K562 (cell line): Measurements from ENCODE around the gene ZNRF3. TPM values are rescaled to one million over a fixed set of nuclear protein-coding genes. Genes with fewer than 3 reads are reported as not detected.

Experiments used
- ATAC-seq: fragments of 200-7000 bp; cut with Tn5 transposase; 3 replicates; pipeline ENCODE4 v1.9.1; 2020; ENCODE audit warnings: moderate library complexity
- BruUV-seq: library from RNA; stranded (reverse); fragments of 400-500 nt; replicated peaks from 2 replicates; lab custom pipeline; 2021; lab: Mats Ljungman, UMichigan
- CTCF ChIA-PET: fragments of 300-600 bp; formaldehyde crosslinking; extraction: SDS; loops from one replicate; lab custom pipeline; 2021; ENCODE audit warnings: low intra/inter-chr PET ratio; lab: Yijun Ruan, JAX
- POLR2A ChIA-PET: fragments of 300-600, 350-650 bp; sonication (Branson Sonifier 250); formaldehyde crosslinking; extraction: SDS; loops from one replicate; lab custom pipeline; 2021; ENCODE audit warnings: antibody characterized with exemption, inconsistent platforms; lab: Yijun Ruan, JAX
- DNase-seq, 4 experiments: peaks; one replicate each; pipeline versions ENCODE4 v3.0.0 to v3.0.0-alpha.2; 2011 to 2018; ENCODE audit warnings: low spot score in 3 of 4, mixed read lengths in 3 of 4; ENCODE audit errors: extremely low read depth in 1 of 4
- FAIRE-seq: peaks from 2 replicates; lab custom pipeline; 2011; peaks lifted over from hg19 to GRCh38; lab: Jason Lieb, UNC
- H2AFZ ChIP-seq: 2 replicates; pipeline ENCODE4 v1.6.0; 2011; ENCODE audit warnings: low read depth, low read length, control low read depth, inconsistent platforms
- H3K27ac ChIP-seq: fragments of 200-600 bp; 3 replicates; pipeline ENCODE4 v1.8.0; 2011; ENCODE audit warnings: low read depth, mild to moderate bottlenecking, control low read depth, inconsistent platforms, low read length, moderate library complexity, mixed read lengths; ENCODE audit errors: extremely low read depth
- H3K27me3 ChIP-seq, 2 experiments: fragments of 300-600 bp in 1 of 2; 2 replicates in 1 of 2; 3 replicates in 1 of 2; pipeline versions ENCODE4 v1.6.0 to v1.8.0; 2011; ENCODE audit warnings: inconsistent platforms in 2 of 2, low read length in 2 of 2, mild to moderate bottlenecking in 1 of 2, mixed read lengths in 1 of 2, moderate library complexity in 1 of 2; ENCODE audit not compliant: control insufficient read depth in 2 of 2, insufficient read depth in 2 of 2
- H3K36me3 ChIP-seq: fragments of 300-600 bp; 3 replicates; pipeline ENCODE4 v1.8.0; 2011; ENCODE audit warnings: mild to moderate bottlenecking, low read length, inconsistent platforms; ENCODE audit not compliant: control insufficient read depth, insufficient read depth
- H3K4me1 ChIP-seq, 2 experiments: fragments of 200-600 bp in 1 of 2; replicated peaks in 1 of 2; 2 replicates in 1 of 2; 3 replicates in 1 of 2; pipeline versions ENCODE4 v1.5.1 to v1.8.0; 2011; ENCODE audit warnings: inconsistent platforms in 2 of 2, low read length in 2 of 2, mild to moderate bottlenecking in 1 of 2, mixed read lengths in 1 of 2, moderate library complexity in 1 of 2; ENCODE audit not compliant: control insufficient read depth in 2 of 2, insufficient read depth in 2 of 2
- H3K4me2 ChIP-seq: 2 replicates; pipeline ENCODE4 v1.6.1; 2011; ENCODE audit warnings: low read length, control low read depth, inconsistent platforms, mixed read lengths; ENCODE audit not compliant: insufficient read depth
- H3K4me3 ChIP-seq: fragments of 200-600 bp; sonication (generic), shearing (Covaris generic); 2 replicates; pipeline ENCODE4 v1.5.1; 2016; ENCODE audit warnings: control low read depth, inconsistent platforms
- H3K79me2 ChIP-seq: fragments of 200-600 bp; 3 replicates; pipeline ENCODE4 v1.8.0; 2011; ENCODE audit warnings: low read length, inconsistent platforms; ENCODE audit not compliant: control insufficient read depth, insufficient read depth
- H3K9ac ChIP-seq, 2 experiments: 2 replicates each; pipeline versions ENCODE4 v1.6.0 to v1.6.1; 2011; ENCODE audit warnings: low read depth in 2 of 2, low read length in 2 of 2, control low read depth in 1 of 2, inconsistent platforms in 1 of 2, mild to moderate bottlenecking in 1 of 2, mixed read lengths in 1 of 2; ENCODE audit not compliant: insufficient read depth in 1 of 2
- H3K9me1 ChIP-seq: one replicate; pipeline ENCODE4 v1.6.0; 2011; ENCODE audit warnings: inconsistent platforms, mild to moderate bottlenecking, low read length, moderate library complexity; ENCODE audit not compliant: control insufficient read depth, insufficient read depth
- H3K9me3 ChIP-seq: replicated peaks from 2 replicates; pipeline ENCODE4 v1.5.1; 2011; ENCODE audit warnings: low read depth, low read length, inconsistent platforms; ENCODE audit not compliant: control insufficient read depth, insufficient read depth
- H4K20me1 ChIP-seq: replicated peaks from 2 replicates; pipeline ENCODE4 v1.6.1; 2011; ENCODE audit warnings: low read length, inconsistent platforms, mixed read lengths; ENCODE audit not compliant: control insufficient read depth, insufficient read depth
- BRD4 ChIP-seq: fragments of 200-600 bp; sonication (generic); IDR thresholded peaks from 2 replicates; pipeline ENCODE4 v1.6.1; 2017; ENCODE audit warnings: inconsistent platforms
- DPF2 ChIP-seq: fragments of 450-650 bp; IDR thresholded peaks from 2 replicates; pipeline ENCODE4 v1.6.1; 2016
- FOXK1 ChIP-seq: sonication (generic); formaldehyde crosslinking; IDR thresholded peaks from 2 replicates; pipeline ENCODE4 v1.8.0; 2022; ENCODE audit warnings: missing genetic modification reagents, mild to moderate bottlenecking, borderline replicate concordance
- KDM1A ChIP-seq, 2 experiments: fragments of 450-650 bp; IDR thresholded peaks; 2 replicates each; pipeline ENCODE4 v1.6.1; 2016; ENCODE audit warnings: mild to moderate bottlenecking in 2 of 2
- NFXL1 ChIP-seq: fragments of 450-650 bp; formaldehyde crosslinking; IDR thresholded peaks from 2 replicates; pipeline ENCODE4 v1.4.0; 2021; ENCODE audit warnings: mild to moderate bottlenecking
- NFYB ChIP-seq: IDR thresholded peaks from 2 replicates; pipeline ENCODE4 v1.6.1; 2011; ENCODE audit warnings: mild to moderate bottlenecking, moderate library complexity; ENCODE audit not compliant: insufficient read length; ENCODE audit errors: extremely low read depth
- SMAD2 ChIP-seq: fragments of 150-350 bp; IDR thresholded peaks from 2 replicates; pipeline ENCODE4 v1.6.1; 2014; ENCODE audit warnings: low read depth, mild to moderate bottlenecking, low read length
- TEAD2 ChIP-seq: fragments of 450-650 bp; IDR thresholded peaks from 2 replicates; pipeline ENCODE4 v1.6.1; 2016; ENCODE audit warnings: missing genetic modification characterization, control low read depth, missing compliant biosample characterization
- ZFX ChIP-seq: sonication (generic); formaldehyde crosslinking; IDR thresholded peaks from 2 replicates; pipeline ENCODE4 v1.8.0; 2022; ENCODE audit warnings: mild to moderate bottlenecking, missing genetic modification reagents, moderate library complexity
- WGBS: fragments of 100-300 bp; shearing (Covaris generic); methylation state at CpG from one replicate; pipeline ENCODE4 v1.1.6; 2016; ENCODE audit warnings: low coverage, mixed read lengths; ENCODE audit not compliant: insufficient coverage; ENCODE audit errors: missing lambda C conversion rate; 5-methylcytosine and 5-hydroxymethylcytosine counted together
- in situ Hi-C: fragments of 300-500 bp; cut with MboI; formaldehyde crosslinking; loops from 4 replicates; pipeline ENCODE4 v1.15.0; 2018; ENCODE audit warnings: inconsistent platforms, mixed read lengths
- intact Hi-C: fragments of 100-400 bp; cut with micrococcal nuclease; formaldehyde crosslinking; loops from 2 replicates; pipeline ENCODE4 v1.14.2; 2022
- polyA plus RNA-seq, 8 experiments: library from polyadenylated mRNA; depleted of rRNA in 4 of 8; stranded (reverse) in 5 of 8; unstranded in 3 of 8; fragments of >200 nt; fragmentation: Nextera tagmentation in 2 of 8; fragmentation: Illumina TruSeq in 1 of 8; extraction: Ambion mirVana in 2 of 8; extraction: Trizol in 1 of 8; gene quantifications; 2 replicates each; pipeline versions ENCODE4 v1.2.1 to v1.2.3, GENCODE V29; 2011 to 2014; ENCODE audit warnings: inconsistent platforms in 1 of 8, missing spikeins in 1 of 8
- total RNA-seq, 7 experiments: library from RNA; depleted of rRNA in 6 of 7; stranded (reverse); fragments of >200 nt in 6 of 7; fragmentation: Illumina TruSeq in 2 of 7; extraction: Trizol in 2 of 7; gene quantifications; 2 replicates each; pipeline versions ENCODE4 v1.2.1 to v1.2.3, GENCODE V29; 2011 to 2021; ENCODE audit warnings: low replicate concordance in 1 of 7
- TF ChIP-seq, protein P1 (sequence below), 2 experiments: fragments of 450-650 bp in 1 of 2; sonication (generic) in 1 of 2; formaldehyde crosslinking in 1 of 2; IDR thresholded peaks in 1 of 2; conservative IDR thresholded peaks in 1 of 2; 2 replicates each; pipeline versions ENCODE4 v1.6.1 to v1.8.1; 2016 to 2023; ENCODE audit warnings: mild to moderate bottlenecking in 2 of 2, moderate library complexity in 2 of 2, inconsistent platforms in 1 of 2, missing genetic modification reagents in 1 of 2
- TF ChIP-seq, protein P2 (sequence below): IDR thresholded peaks from 3 replicates; pipeline ENCODE4 v1.6.1; 2011; ENCODE audit warnings: borderline replicate concordance, mild to moderate bottlenecking, moderate library complexity; ENCODE audit not compliant: insufficient read length; ENCODE audit errors: extremely low read depth

ZNRF3 gene
- total and polyA plus RNA-seq, 9 of the 15 experiments (the other 6 are each of a cell fraction or from before 2014, with no cell fraction given), result 0.41 to 5.9 (median 1.7) TPM

DNA sequence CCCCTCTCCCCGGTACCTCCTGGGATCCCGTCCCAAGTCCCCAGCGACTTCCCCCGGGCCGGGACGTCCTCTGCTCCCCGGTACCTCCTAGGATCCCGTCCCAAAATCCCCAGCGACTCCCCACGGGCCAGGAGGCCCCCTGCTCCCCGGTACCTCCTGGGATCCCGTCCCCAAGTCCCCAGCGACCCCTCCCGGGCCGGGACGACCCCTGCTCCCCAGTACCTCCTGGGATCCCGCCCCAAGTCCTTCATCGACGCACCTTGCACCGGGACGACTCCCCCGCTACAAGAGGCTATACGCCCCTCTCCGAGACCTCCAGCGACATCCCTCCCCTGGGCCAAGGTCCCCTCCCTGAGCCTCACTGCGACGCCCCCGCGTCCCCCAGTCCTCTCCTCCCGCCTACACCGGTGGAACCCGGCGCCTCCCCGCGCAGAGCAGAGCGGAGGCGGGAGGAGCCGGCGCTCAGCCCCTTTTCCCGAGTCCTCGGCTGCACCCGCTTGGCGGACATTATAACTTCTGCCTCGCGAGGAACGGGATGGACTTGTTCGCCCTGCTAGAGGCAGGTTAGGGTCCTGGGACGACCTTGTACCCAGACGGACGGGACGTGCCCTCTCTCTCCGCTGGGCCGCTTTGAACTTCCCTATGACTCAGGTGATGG is 190.4 kb downstream of the ZNRF3 start (continued):
- TF ChIP-seq, protein P1, sequence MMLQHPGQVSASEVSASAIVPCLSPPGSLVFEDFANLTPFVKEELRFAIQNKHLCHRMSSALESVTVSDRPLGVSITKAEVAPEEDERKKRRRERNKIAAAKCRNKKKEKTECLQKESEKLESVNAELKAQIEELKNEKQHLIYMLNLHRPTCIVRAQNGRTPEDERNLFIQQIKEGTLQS (IDR thresholded peaks at IDR 0.05), result peak; percentile 44; the same call in 1 of the 2 replicates
- TF ChIP-seq, protein P1 (CRISPR knock-in tag; conservative IDR thresholded peaks at IDR 0.05), result no peak
- TF ChIP-seq, all 486 proteins: peak for 3

DNA sequence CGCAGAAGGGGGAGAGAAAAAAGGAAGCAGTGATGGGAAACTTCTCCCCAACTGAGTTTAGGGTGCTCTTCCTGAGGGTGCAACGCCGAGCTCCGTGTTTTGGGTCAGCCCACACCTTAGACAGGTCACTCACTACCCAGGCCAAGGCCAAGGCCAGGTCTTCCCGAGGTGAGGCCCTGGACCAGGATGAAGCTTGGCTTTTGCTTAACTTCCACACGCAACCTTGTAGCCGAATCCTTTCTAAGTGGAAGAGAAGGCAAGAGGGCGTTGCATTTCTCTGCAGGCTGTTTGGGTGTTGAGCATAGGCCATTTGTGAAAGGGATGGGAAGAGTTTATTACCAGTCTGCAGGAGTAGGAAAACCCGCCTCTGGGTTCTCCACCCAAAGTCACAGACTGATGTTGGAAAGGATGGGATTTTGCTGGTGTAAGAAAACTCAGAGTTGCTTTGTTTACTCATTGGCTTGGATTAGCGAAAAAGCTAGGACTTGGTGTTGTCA is 191.0 kb downstream of the ZNRF3 start:
- no peak overlapping the region for H3K27ac ChIP-seq
- H3K9me1 ChIP-seq, result no peaks in the 10 kb centered on the region
- no peak for DNase-seq
- ChIA-PET CTCF (no interaction called here), POLR2A (interaction anchor here (0.6 to 0.7 kb wide), 2 partner anchors 31 to 46 kb away, joined by 3 read pairs; no protein-coding TSS in a partner anchor)
- in situ Hi-C loops, result no loop called here
- H3K4me1 ChIP-seq, result peaks cover 16 to 39% of the 10 kb centered on the region in 2 experiments
- no peak overlapping the region for H3K9ac ChIP-seq
- H4K20me1 ChIP-seq, result no peaks in the 10 kb centered on the region
- no peaks in the 10 kb centered on the region for H3K27me3 ChIP-seq
- no peaks in the 10 kb centered on the region for H3K36me3 ChIP-seq
- TF ChIP-seq BRD4 (no peak), NFYB (no peak), FOXK1 (CRISPR knock-in tag) (no peak), KDM1A (IDR thresholded peaks at IDR 0.05) (no peak), NFXL1 (CRISPR knock-in tag) (no peak), SMAD2 (no peak), DPF2 (no peak), ZFX (no peak), TEAD2 (tag) (no peak)
- TF ChIP-seq, protein P2, sequence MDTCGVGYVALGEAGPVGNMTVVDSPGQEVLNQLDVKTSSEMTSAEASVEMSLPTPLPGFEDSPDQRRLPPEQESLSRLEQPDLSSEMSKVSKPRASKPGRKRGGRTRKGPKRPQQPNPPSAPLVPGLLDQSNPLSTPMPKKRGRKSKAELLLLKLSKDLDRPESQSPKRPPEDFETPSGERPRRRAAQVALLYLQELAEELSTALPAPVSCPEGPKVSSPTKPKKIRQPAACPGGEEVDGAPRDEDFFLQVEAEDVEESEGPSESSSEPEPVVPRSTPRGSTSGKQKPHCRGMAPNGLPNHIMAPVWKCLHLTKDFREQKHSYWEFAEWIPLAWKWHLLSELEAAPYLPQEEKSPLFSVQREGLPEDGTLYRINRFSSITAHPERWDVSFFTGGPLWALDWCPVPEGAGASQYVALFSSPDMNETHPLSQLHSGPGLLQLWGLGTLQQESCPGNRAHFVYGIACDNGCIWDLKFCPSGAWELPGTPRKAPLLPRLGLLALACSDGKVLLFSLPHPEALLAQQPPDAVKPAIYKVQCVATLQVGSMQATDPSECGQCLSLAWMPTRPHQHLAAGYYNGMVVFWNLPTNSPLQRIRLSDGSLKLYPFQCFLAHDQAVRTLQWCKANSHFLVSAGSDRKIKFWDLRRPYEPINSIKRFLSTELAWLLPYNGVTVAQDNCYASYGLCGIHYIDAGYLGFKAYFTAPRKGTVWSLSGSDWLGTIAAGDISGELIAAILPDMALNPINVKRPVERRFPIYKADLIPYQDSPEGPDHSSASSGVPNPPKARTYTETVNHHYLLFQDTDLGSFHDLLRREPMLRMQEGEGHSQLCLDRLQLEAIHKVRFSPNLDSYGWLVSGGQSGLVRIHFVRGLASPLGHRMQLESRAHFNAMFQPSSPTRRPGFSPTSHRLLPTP, result no peak
- WGBS, result 89% methylated on average over 3 of the region's 10 CpGs
- H2AFZ ChIP-seq, result no peak overlapping the region
- no peaks in the 10 kb centered on the region for H3K79me2 ChIP-seq
- no peak for FAIRE-seq
- H3K4me3 ChIP-seq, result no peak overlapping the region
- H3K9me3 ChIP-seq, result no peaks in the 10 kb centered on the region
- no peak for ATAC-seq
- no TSS peak for BruUV-seq
- intact Hi-C loops, result no loop called here
- no peak overlapping the region; the same call in 1 of the 2 replicates for H3K4me2 ChIP-seq
